Measurements from ENCODE around the gene PDZD8. TPM values are rescaled to one million over a fixed set of nuclear protein-coding genes. Genes with fewer than 3 reads are reported as not detected.

The PDZD8 gene
- total RNA-seq, 4 donors from 2014 or later, result 15.9 to 25.0 (median 18.1) TPM

GRCh38 chr10:117341061-117341460 lies 34.2 kb downstream of the PDZD8 start:
- H3K27ac ChIP-seq, result no peak overlapping the region
- no peak for ATAC-seq

GRCh38 chr10:117339979-117340378 lies 35.3 kb downstream of the PDZD8 start:
- no peaks in the 10 kb centered on the region for H3K4me1 ChIP-seq
- TF ChIP-seq POLR2A (IDR thresholded peaks at IDR 0.05), result no peak
- no peak for TF ChIP-seq CTCF (IDR thresholded peaks at IDR 0.05 in 4 of 5, conservative IDR thresholded peaks at IDR 0.05 in 1 of 5)
- no peak overlapping the region for H3K4me3 ChIP-seq
- H3K27ac ChIP-seq, result no peak overlapping the region
- H3K27me3 ChIP-seq, result no peaks in the 10 kb centered on the region
- no peaks in the 10 kb centered on the region for H3K36me3 ChIP-seq
- no peaks in the 10 kb centered on the region for H3K9me3 ChIP-seq
- DNase-seq (no peak), ATAC-seq (no peak)
- intact Hi-C loops (cut with DNase I; ENCODE audit: low total_unique reads), result no loop called here
- in situ Hi-C loops (cut with MboI; ENCODE audit: low sequenced_read_pairs in 4 of 4), result no loop called here

More at GRCh38 chr10:117341061-117341460, 34.2 kb downstream of the PDZD8 start:
- no peak for DNase-seq
- Histone ChIP-seq H3K36me3 (no peaks in the 10 kb centered on the region), H3K4me1 (no peaks in the 10 kb centered on the region), H3K27me3 (no peaks in the 10 kb centered on the region), H3K9me3 (no peaks in the 10 kb centered on the region), H3K4me3 (no peak overlapping the region)
- in situ Hi-C loops (cut with MboI; ENCODE audit: low sequenced_read_pairs in 4 of 4), result no loop called here
- intact Hi-C loops (cut with DNase I; ENCODE audit: low total_unique reads), result no loop called here
- TF ChIP-seq POLR2A (IDR thresholded peaks at IDR 0.05) (no peak), CTCF (IDR thresholded peaks at IDR 0.05 in 4 of 5, conservative IDR thresholded peaks at IDR 0.05 in 1 of 5) (no peak)

GRCh38 chr10:117339578-117339977 lies 35.7 kb downstream of the PDZD8 start:
- no peak for ATAC-seq
- no peaks in the 10 kb centered on the region for H3K36me3 ChIP-seq
- H3K27me3 ChIP-seq, result no peaks in the 10 kb centered on the region
- no peak overlapping the region for H3K4me3 ChIP-seq
- no peaks in the 10 kb centered on the region for H3K4me1 ChIP-seq
- TF ChIP-seq POLR2A (IDR thresholded peaks at IDR 0.05) (no peak), CTCF (IDR thresholded peaks at IDR 0.05 in 4 of 5, conservative IDR thresholded peaks at IDR 0.05 in 1 of 5) (no peak)
- no peaks in the 10 kb centered on the region for H3K9me3 ChIP-seq
- no peak for DNase-seq
- H3K27ac ChIP-seq, result no peak overlapping the region
- intact Hi-C loops (cut with DNase I; ENCODE audit: low total_unique reads), result no loop called here
- in situ Hi-C loops (cut with MboI; ENCODE audit: low sequenced_read_pairs in 4 of 4), result no loop called here

- intact Hi-C loops (cut with DNase I; ENCODE audit: low total_unique reads), result no loop called here
These were observed 40.3 kb downstream of the PDZD8 start for GRCh38 chr10:117334926-117335325.

More at GRCh38 chr10:117334926-117335325, 40.3 kb downstream of the PDZD8 start:
- in situ Hi-C loops (cut with MboI; ENCODE audit: low sequenced_read_pairs in 4 of 4), result no loop called here
- H3K4me3 ChIP-seq, result no peak overlapping the region
- H3K9me3 ChIP-seq, result no peaks in the 10 kb centered on the region
- TF ChIP-seq CTCF (IDR thresholded peaks at IDR 0.05 in 4 of 5, conservative IDR thresholded peaks at IDR 0.05 in 1 of 5) (no peak), POLR2A (IDR thresholded peaks at IDR 0.05) (no peak)
- no peak overlapping the region for H3K27ac ChIP-seq
- H3K4me1 ChIP-seq, result no peaks in the 10 kb centered on the region
- no peaks in the 10 kb centered on the region for H3K36me3 ChIP-seq
- ATAC-seq, result no peak
- no peaks in the 10 kb centered on the region for H3K27me3 ChIP-seq
- DNase-seq, result no peak
